Hypothalamus (tissue), 51 donors: ENCODE results near the gene KCTD21.

Experiments used
- DNase-seq, 51 donors: peaks; one replicate each; lab custom pipeline; 2025; lab: John Stamatoyannopoulos, UW

KCTD21 gene

GRCh38 chr11:78219493-78220217 lies 31.2 kb upstream of the KCTD21 start:
- peak in 5 of 51 donors; percentile 13 to 48 (median 16) for DNase-seq

DNA sequence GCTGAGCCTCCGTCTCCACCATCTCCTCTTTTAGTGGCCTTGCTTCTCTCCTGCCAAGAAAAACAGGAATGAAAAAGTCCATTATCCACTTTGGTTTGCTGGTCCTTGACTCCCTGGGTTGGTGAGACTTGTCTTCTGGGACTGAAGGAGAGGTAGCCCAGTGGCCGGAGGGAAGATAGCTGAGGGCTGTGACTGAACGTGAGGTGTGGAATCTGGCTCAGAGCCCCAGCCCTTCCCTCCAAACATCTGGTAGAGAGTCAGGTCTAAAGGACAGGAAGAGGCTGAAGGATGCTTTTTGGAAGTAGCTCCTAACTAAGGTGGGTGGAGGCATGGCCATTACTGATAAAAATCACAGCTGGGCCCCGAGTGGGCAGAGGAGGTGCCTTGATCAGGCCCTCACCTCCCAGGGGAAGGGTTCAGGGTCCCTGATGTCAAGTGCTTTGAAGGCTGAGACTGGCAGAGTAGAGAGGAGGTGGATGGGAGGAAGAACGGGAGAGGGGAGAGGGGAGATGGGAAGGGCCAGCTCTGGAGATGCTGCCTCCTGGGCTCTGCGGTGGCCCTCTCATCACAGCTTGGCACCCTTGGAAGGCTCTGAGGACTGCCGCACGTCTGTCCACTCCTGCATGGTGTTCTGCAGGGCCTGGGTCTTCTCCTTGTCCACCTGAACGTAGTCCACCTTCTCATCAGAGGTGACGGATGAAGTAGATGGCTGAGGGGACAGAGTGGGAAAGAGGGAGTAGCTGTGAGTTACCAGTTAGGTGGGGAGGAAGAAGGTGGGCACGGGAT lies 30.5 kb upstream of the KCTD21 start:
- DNase-seq = no peak

DNA sequence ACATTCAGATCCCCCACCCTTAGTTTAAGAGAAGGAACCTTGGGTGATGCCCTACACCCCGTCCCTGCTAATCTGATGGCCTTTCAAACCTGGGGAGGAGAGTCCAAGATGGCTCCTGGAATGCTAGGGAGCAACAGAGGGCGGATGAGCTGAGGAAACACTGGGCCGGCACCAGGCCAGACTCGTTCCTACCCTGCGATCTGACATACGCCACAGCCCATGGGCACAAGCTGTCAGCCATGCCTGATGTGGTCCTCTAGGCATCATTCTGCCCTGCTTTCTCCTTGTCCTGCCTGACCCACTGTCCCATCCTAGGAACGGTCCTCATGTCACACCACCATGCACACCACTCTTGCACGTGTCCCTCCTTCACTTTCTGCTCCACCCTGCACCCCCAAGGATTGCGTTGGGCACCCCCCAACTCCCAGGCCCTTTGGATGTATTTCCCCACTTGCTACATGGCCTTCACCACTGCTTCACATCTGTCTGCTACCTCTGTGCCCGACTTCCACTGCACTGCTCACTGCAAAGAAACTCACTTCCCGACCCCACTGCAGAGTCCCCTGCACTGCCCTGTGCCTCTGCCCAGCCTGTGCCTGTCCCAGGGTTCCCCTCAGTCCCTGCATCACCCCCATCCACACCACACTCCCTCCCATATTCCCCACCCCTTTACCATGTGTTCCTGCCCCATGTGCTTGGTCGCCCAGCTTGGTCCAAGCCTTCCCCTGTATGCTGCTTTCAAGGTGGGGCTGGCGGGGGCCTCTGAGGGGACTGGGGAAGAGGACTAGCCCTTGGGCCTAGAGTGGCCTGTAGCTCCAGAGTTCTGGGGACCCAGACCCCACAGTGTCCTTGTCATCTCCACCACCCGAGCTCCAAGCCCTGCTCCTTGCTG lies 29.5 kb upstream of the KCTD21 start:
- DNase-seq = no peak

DNA sequence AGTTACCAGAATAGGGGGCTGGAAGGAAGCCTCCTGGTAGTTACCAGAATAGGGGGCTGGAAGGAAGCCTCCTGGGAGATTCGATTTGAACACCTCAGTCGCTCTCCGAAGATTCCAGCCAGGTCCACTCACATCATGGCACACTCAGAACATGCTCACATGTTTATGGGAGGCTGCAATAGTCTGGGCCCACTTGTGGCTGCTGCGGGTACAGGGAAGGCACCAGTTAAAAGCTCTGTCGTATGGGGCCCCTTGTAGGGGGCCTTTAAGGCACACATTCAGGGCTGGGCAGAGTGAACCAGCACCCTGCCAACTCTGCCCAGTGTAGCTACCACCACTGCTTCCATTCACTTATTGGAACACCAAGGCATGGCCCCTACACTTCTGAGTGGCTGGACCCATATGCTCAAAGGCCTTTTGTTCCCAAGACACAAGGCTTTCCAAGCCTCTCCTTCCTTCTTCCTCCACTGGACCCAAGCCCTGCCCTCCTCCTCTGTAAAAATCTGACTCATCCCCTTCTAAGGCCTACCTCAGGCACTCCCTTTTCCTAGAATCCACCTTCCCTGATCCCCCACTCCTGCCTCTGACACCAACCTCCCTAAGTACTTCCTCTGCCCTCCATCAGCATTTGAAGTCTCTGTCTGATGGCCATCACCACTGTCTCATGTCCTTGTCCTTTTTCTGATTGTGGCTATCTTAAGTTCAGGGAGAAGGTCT lies 28.3 kb upstream of the KCTD21 start:
- no peak for DNase-seq

GRCh38 chr11:78216021-78216420 lies 27.6 kb upstream of the KCTD21 start:
- no peak for DNase-seq

DNA sequence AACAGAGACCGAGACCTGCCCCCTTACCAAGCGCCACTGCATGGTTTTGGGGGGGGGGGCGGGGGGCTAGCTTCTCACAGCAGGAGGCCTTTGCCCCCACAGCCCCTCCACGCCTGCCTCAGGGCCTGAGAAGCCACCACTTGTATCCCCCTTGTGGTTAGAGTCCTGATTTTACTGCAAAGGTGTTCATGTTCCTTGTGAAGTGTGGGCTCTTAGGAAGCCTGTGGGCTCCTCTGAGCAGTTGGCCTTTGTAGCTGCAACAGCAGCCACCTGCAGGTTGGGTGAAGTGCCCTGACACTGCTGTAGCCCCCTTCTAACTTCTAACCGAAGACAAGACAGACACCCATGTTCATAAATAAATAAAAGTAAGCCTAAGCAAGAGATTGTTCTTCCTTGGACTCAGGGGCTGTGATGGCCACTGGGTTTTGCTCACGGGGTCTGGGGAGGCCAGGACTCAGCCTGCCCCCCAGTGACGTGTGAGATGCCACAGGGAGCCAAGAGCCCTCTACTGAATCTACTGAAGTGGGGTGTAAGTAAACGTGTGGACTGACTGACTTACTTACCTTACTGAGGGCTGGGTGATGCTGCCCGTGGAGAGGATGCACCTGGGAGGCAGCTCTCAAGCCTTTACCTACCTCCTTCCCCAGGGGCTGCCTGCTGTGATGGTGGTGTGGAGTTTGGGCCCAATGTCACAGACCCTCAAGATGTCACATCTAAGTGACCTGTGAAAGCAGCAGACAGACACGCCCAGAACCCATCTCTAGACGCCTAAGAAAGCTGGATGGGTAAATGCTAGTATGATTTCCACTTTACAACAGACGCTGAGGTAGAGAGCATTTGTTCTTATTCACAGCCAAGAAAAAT lies 26.1 kb upstream of the KCTD21 start:
- no peak for DNase-seq

DNA sequence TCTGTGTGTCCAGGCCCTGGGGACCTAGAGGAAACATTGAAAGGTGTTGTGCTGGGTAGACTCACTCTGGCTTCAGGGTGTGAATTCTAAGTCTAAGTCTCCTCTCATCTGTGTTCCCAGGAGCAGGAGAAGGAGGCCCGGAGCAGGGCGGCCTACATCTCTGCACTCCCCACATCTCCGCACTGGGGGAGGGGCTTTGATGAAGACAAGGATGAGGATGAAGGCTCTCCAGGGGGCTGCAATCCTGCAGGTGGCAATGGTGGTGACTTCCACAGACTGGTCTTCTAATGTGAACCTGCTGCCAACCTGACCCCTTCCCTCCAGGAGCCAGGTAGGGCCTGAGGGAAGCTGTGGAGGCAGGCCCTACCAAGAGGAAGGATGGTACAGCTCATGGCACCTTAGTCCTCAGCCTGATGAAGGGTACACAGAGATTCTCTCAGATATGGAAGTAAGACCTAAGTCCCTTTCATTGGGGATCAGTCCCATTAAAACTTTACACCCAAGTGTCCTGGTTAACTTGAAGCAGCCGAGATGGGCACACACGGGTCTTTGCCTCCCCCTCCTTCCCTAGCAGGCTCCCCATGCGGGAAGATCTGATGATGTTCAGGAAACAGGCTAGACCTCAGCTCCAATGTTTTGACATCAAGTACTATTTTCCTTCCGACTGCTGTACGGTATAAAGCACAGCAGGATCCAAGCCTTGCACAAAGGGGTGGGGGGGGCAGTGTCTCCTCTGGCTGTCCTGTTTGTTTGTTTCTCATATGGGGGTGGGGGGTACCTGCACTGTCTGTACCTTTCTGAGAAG lies 25.3 kb upstream of the KCTD21 start:
- DNase-seq = no peak

- peak in 25 of 51 donors; percentile 18 to 68 (median 29) for DNase-seq
These were observed 24.4 kb upstream of the KCTD21 start for GRCh38 chr11:78212586-78213371.

GRCh38 chr11:78211565-78211964 lies 23.1 kb upstream of the KCTD21 start:
- DNase-seq = no peak

- DNase-seq = no peak
These were observed 21.7 kb upstream of the KCTD21 start for GRCh38 chr11:78210000-78210608.

GRCh38 chr11:78209478-78209877 lies 21.1 kb upstream of the KCTD21 start:
- no peak for DNase-seq

DNA sequence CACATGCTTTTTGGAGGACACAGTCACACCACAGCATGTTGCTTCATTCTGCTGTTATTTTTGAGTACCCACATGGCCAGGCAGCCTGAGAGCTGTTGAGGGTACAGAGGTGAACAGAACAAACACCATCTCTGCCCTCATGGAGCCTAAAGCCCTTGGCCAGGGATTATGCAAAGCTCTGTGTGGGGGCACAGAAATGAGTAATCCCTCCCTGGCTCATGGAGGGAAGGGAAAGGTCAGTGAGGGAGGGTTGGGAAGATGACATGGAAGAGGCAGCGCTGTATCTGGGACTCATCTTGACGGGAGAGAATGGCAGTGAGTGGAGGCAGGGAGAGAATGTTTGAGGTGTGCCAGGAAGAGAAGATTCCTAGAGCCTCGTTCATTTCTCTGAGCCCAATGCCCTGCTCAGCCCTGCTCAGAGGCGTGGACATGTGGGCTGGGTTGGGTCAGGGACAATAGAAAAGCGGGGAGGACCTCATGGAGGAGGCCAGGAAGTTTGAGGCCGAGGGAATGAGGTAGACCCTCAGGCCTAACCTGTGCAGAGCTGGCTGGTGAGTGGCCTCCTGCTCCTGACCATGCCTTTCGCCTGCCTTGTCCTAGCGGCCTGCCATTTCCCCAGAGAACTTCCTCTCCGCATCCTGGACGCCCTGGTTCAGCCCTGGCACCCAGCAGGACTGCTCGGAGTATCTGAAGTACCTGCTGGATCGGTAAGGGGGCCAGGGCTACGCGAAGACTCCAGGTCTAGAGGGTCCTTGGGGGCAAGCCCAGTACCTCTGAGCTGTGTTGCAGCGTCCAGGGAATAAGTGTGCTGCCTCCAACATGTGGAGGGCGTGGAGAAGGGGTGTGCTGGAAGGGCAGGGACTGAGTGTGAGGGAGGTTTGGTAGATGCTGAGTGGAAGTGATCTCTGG lies 20.1 kb upstream of the KCTD21 start:
- no peak for DNase-seq

- DNase-seq = no peak
These were observed 19.3 kb upstream of the KCTD21 start for GRCh38 chr11:78207532-78208256.

DNA sequence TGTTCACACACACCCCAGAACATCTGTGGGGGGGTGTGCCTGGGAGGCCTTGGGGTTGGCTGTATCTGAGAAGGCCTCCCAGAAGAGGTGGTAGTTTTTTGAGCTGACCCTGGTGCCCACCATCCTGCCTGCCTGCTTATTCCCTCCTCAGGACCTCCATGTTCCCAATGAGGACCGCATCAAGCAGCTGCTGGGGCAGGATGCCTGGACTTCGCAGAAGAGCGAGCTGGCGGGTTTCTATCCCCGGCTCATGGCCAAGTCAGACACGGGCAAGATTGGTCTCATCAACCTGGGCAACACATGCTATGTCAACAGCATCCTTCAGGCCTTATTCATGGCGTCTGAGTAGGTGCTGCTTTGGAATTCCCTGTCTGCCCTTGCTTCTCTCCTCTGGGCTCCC lies 17.3 kb upstream of the KCTD21 start:
- DNase-seq = no peak

GRCh38 chr11:78205256-78205655 lies 16.8 kb upstream of the KCTD21 start:
- no peak for DNase-seq

DNA sequence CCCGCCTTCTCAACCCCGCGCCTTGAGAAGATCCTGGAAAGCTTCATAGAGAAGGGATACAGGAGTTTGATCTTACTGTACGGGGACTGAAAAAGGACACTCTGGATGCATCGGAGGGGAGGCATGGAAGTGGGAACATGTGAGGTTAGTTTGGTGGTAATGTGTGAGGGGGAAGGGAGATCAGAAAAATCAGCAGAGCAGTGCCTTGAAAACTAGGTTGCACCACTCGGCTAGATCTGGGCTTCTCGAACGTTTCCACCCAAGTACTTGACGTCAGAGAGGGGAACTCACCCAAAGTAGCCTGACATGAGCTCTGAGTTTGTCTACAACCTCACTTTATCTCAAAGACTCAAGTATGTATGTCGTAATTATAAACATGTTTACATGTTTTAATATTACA lies 14.8 kb upstream of the KCTD21 start:
- no peak for DNase-seq
